ENCODE data around the gene PDPK1.
"Not testable (repeated sequence)": the region's sequence is repeated elsewhere in the genome, so short reads cannot be mapped to it uniquely, and the experiment has no call there.

GRCh38 chr16:2606820-2607219 is 69.0 kb downstream of the PDPK1 start:
- TF ChIP-seq RAD21 (IDR thresholded peaks at IDR 0.05); CTCF (IDR thresholded peaks at IDR 0.05; ENCODE audit: low read depth, low read length, missing input control); GABPA (IDR thresholded peaks at IDR 0.05 in 1 of 2, conservative IDR thresholded peaks at IDR 0.05 in 1 of 2); HNF4G (IDR thresholded peaks at IDR 0.05); FOXA1 (IDR thresholded peaks at IDR 0.05); JUND (IDR thresholded peaks at IDR 0.05); NR2F2 (IDR thresholded peaks at IDR 0.05); EGR1 (IDR thresholded peaks at IDR 0.05; ENCODE audit: low read depth in 2 of 2); ZBTB33 (IDR thresholded peaks at IDR 0.05); SP1 (IDR thresholded peaks at IDR 0.05); MAX (IDR thresholded peaks at IDR 0.05); REST (IDR thresholded peaks at IDR 0.05): not testable (repeated sequence)
